Measurements from ENCODE around the gene EML1.

- TF ChIP-seq CTCF (IDR thresholded peaks at IDR 0.05; ENCODE audit: poor library complexity, severe bottlenecking) (no peak), POLR2AphosphoS5 (IDR thresholded peaks at IDR 0.05) (no peak), RAD21 (conservative IDR thresholded peaks at IDR 0.05) (no peak), MXI1 (conservative IDR thresholded peaks at IDR 0.05; ENCODE audit: poor library complexity, severe bottlenecking) (no peak), REST (IDR thresholded peaks at IDR 0.05; ENCODE audit: borderline replicate concordance) (no peak), EP300 (conservative IDR thresholded peaks at IDR 0.05; ENCODE audit: poor library complexity, severe bottlenecking) (no peak), TAF1 (IDR thresholded peaks at IDR 0.05; ENCODE audit: low read depth) (no peak), EZH2 (IDR thresholded peaks at IDR 0.05; ENCODE audit: borderline replicate concordance, insufficient read depth, low read length, poor library complexity, severe bottlenecking) (no peak), SMC3 (conservative IDR thresholded peaks at IDR 0.05; ENCODE audit: poor library complexity) (no peak)
Observed at GRCh38 chr14:99769123-99769522, 24.1 kb upstream of the EML1 start.

Data from neural cell (in vitro differentiated cells).